ENCODE measurements around the gene TMPRSS3. TPM values are rescaled to one million over a fixed set of nuclear protein-coding genes. Genes with fewer than 3 reads are reported as not detected.

TMPRSS3 gene
- total RNA-seq, 1 experiment from 2014 or later, result 0.27 TPM

DNA sequence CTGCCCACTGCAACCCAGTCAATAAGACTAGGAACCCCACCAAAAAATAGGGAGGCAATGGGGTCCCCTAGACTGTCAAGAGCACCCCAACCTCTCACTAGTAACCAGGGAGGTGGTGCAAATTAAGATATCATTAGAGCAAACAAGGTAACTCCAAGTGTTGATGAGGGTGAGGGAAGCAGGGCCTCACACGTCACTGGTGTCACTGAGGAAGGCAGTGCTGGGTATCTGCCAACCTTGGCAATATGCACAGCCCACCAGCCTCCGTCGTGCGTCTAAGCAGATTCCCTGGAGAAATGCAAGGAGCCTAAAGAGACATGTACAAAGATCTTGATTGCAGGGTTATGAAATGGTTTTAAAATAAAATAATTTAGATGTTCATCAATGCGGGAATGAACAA is 11.6 kb upstream of the TMPRSS3 start:
- DNase-seq (ENCODE audit: low read depth), result no peak

DNA sequence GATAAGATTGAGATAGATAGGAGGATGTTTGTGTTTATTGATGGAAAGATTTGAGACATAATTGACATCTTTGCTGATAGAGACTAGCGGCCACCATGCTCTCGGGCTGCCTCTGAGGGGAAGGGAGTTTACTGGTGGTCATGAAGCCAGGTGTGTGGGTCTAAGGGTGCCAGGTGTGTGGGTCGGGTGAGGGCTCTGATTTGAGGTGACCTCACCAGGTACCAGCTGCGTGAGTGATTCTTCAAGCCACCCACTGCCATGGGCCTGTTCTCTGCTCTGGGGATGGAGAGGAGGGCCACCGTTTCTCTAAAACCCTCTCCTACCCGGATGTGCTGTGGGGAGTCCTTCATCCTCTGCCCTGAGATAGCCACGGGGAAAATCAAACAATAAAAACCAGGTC is 11.0 kb upstream of the TMPRSS3 start:
- DNase-seq (ENCODE audit: low read depth), result no peak

DNA sequence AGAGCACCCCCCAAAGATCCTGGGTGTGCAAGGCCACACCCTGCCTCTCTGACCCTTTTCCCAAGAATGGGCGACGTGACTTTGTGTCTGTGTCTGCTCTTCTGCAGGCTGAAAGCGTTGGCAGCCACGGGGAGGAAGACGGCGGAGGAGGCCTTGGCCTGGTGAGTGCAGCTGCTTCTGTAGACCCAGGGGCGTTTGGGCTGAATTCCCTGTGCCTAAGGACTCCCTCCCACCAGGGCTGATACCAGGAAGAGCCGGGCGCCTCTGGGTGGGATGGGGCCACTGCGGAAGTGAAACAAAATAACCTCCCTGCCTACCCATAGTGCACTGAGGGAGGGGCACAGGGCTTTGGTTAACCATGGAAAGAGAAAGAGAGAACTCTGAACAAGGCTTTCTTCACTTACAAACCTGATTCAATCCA is 10.4 kb upstream of the TMPRSS3 start:
- no peak for DNase-seq (ENCODE audit: low read depth)

DNA sequence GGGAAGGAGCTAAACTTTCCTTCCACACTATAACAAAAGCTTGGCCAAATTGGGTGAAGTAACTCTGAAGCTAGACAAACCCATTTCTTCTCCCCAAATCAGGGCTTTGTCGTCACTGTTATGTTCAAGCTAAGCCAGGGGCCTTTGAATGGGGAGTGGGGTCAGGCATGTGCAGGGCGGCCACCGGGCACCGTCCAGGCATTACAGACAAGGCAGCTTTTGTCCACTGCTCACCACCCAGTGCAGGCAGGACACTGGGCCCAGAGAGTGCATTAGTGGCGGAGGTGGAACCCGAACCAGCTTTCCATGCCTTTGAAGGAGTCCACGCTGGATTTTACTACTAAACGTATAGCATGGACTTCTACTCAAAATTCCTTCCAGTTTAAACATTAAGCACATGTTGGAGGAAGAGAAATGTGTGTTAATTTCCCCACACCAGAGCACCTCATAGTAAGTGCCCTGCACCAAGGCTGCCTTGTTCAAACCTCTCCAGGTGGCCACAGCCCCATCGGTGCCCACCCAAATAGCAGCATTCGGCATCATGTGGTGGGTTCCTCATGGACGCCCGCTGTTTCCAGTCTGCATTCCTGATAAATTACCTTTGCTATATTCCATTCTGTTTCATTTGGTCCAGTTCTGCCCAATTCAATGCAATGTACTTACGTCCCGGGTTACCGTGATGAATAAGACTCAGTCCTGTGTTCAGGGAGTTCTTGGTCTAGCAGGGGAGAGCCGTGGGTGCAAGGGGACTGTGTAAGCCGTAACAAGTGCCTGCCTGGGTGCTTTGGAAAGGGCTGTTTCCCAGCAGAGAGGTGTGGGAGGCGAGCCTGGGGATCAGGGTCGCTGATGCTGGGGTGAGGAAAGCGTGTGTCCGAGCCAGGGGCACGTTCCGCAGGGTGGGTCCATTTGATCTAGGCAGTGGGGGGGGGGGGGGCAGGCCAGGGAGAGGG is 9.5 kb upstream of the TMPRSS3 start:
- no peak for DNase-seq (ENCODE audit: low read depth)

DNA sequence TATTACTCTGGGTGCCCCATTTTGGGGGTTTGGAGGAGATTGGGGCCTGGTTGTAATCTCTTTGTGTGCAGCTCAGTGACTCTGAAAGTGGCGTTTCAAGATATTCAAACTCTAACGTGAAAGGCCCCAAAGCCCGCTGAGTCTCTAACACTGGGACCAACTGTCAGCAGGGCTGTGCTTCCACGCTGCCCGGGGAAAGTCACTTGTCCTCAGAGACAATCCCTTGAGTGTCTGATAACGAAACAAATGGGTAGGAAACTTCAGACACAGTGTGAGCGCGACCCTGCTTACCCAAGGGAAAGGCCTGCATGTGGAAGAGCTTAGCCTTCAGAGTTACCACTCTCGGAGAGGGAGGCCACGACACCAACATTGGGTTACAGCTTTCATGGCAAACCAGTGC is 8.7 kb upstream of the TMPRSS3 start:
- DNase-seq (ENCODE audit: low read depth), result no peak

DNA sequence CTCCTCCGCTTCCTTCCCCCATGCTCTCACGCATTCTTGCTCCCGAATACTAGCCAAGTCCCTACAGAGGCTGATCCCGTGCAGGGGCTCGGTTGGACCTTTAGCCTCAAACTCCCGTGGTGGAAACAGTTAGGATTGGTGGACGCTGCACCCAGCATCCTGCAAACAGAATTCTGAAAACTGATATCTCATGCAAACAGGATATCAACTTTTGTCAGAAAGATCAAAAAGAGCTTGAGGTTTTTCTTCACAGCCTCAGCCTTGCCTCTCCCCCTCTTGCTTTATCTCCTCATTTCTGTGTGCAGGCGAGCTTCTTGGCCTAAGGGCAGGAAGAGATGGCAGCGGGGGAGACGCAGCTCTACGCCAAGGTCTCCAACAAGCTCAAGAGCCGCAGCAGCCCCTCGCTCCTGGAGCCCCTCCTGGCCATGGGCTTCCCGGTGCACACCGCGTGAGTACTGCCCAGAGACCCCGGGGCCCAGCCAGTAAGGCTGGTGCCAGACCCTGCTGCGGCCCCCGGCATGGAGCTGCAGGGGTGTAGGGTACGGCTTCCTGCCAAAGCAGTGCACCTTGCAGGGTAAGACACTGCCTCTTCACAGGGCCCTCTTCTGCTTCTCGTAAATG is 7.9 kb upstream of the TMPRSS3 start, which contains the start of gene UBASH3A:
UBASH3A (plus strand) TSS at position 292 of the 621 bp plus-strand sequence; CDS start at position 336, 44 bp downstream.
- no peak for DNase-seq (ENCODE audit: low read depth)

DNA sequence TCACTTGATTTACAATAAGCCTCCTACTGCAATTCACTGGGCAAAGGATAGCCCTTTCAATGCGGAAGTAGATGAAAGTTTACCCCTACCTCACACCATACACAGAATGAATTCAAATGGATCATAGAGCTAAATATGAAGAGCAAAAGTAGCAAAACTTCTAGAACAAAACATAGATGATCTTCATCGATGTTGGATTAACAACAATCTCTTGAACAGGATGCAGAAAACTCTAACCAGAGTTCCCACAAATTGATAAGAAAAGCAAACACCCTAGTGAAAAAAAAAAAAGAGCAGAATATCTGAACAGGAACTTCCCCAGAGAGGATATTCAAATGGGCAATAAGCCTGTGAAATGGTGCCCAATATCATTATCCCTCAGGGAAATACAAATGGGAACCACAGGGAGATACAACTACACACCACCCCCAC is 6.0 kb upstream of the TMPRSS3 start:
- DNase-seq (ENCODE audit: low read depth), result no peak

DNA sequence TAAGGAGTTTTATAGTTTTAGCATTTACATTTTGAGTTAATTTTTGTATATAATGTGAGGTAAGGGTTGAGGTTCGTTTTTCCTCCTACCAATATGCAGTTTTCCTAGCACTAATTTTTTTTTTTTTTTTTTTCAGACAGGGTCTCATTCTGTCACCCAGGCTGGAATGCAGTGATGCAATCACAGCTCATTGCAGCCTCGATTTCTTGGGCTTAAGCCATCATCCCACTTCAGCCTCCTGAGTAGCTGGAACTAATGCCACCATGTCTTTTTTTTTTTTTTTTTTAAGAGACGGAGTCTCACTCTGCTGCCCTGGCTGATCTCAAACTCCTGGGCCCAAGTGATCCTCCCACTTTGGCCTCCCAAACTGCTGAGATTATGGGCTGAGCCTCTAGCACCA is 5.3 kb upstream of the TMPRSS3 start:
- DNase-seq (ENCODE audit: low read depth), result peak; percentile 20

DNA sequence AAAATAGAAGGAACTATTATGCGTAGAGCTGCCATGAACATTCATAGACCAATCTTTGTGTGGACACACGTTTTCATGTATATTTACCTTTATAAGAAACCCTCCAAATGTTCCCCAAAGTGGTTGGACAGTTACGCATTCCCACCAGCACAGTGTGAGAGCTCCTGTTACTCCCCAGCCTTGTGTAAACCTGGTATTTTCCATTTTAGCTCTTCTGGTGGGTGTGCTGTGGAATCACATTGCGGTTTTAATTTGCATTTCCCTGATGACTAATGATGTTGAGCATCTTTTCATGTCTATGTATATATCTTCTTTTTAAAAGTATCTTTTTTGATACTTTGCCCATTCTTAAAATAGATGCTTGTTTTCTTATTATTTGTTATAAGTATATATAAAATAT is 4.7 kb upstream of the TMPRSS3 start:
- DNase-seq (ENCODE audit: low read depth), result peak; percentile 34

DNA sequence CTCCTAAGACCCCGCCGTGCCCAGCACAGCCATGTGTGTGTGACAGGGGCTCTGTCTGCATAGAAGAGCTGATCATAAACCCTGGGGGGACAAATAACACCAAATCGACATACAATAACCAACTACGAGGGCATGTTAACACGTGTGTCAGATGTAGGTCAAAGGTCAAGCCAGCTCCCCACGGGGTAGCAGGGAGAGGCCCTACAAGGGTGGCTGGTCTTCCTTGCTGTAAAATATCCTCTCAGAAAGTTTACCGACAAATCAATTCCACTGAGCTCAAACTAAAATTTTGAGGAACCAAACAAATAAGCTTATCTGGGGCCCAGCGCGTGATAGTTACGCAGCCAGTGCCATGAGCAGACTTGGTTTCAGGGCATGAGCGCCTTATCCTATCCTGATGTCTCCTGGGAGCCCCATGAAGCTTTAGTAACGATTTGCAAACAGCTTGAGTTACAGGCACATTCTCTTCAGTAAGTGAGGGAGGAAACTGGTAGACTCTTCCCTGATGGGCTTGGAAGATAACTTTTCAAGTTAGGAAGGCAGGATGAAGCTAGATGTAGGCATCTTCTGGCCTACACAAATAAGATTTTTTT is 2.7 kb upstream of the TMPRSS3 start:
- no peak for DNase-seq (ENCODE audit: low read depth)

DNA sequence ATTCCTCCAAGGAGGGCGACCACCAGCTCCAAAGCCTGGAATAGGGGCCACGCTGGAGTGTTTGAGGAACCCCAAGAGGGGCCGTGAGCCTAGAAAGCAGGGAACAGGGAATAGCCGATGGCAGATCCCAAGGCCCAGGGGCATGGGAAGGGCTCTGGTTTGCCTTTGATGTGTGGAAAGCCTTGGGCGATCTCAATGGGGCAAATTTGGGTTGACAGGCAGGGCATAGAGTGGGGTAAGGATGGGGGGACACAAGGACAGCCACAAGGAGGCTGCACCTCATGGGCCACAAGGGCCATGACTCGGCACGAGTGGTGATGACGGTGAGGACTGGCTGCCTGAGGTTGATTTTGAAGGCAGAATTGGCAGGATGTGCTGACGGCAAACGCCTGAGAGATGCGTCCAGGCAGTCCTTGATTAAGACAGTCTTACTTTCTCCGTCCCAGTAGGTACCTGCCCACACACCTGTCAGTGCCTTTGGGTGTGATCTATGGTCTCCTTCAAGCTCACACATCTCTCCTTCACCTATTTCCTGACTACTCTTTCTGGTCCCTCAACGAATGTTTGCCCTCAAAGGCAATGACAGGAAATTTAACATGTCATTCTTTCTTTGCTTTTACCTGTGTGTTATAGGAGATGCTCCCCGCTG is 2.0 kb upstream of the TMPRSS3 start:
- no peak for DNase-seq (ENCODE audit: low read depth)

DNA sequence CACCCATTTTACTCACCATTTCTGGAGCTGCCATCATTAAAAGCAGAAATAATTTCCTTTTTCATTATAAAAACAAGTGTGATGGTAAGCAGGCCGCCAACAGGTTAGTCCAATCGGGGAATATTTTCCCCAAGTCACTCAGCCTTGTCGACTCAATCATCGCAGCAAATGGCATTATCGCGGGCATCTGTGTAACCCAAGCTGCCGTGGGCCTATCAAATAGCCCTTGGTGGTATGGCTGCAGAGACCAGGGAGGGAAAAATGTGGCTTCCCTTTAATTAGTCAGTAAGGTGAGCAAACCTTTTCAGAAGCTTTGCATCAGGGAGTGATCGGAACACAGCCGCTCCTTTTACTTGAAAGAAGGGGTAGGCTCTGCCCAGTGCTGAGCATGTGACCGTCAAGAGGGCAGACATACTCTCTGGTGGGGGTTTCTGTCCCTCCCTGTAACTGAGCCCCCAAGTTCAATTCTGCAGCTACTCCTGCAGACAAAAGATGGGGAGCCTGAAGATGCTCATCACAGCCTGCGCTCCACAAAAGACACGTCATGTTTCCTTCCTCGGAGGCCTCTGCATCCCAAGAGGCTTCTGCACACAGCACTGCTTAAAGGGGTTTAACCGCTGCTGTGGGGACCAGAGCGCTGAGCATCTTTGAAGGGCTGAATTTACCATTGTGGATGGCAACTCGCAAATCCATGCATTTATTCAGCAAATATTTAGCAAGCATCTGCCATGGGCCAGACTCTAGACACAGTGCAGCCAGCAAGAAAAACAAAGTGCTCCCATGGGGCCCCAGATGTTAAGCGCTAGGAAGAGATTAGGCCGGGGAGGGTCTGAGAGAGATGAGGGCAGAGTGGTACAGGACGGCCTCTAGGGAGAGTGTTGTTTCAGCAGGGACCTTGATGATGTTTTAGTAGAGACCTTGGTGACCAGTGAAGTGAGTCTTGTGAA is 1.2 kb upstream of the TMPRSS3 start:
- DNase-seq (ENCODE audit: low read depth), result no peak

DNA sequence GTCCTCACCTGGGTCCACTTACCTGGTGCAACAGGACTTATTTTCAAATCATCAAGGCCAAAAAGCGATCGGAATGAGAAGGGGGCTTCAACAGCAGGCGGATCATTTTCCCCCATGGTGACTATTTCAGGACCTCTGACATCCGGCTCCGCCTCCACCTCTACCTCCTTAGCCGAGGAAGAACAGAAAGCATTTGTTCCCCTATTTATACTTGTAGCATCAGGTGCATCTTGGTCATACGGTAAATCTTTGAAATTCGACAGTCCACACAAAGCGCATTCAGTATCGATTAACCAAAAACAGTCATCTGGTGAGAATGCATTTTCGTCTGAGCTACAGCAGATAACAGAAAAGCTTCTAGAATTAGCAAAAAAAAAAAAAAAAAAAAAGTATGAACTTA is 550 bp downstream of the TMPRSS3 start:
- DNase-seq (ENCODE audit: low read depth), result no peak

DNA sequence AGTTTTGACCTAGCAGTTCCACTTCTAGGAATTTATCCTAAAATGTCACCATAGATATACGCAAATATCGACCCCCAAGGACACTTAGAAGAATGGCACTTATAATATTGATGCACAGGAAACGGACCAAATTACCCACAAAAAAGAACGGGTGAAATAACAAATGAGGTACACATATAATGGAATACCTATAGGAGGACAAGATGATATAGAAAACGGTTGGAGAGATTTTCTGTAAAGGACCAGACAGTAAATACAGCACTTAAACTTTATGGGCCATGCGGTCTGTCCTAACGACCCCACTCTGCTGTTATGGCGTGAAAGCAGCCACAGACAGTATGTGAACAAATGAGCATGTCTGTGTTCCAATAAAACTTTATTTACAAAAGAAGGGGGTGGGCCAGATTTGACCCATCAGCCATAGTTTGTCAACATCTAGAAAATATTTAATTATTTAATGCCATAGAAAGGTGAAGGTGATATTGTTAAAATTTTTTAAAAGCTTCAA is 2.4 kb downstream of the TMPRSS3 start:
- DNase-seq (ENCODE audit: low read depth), result no peak

DNA sequence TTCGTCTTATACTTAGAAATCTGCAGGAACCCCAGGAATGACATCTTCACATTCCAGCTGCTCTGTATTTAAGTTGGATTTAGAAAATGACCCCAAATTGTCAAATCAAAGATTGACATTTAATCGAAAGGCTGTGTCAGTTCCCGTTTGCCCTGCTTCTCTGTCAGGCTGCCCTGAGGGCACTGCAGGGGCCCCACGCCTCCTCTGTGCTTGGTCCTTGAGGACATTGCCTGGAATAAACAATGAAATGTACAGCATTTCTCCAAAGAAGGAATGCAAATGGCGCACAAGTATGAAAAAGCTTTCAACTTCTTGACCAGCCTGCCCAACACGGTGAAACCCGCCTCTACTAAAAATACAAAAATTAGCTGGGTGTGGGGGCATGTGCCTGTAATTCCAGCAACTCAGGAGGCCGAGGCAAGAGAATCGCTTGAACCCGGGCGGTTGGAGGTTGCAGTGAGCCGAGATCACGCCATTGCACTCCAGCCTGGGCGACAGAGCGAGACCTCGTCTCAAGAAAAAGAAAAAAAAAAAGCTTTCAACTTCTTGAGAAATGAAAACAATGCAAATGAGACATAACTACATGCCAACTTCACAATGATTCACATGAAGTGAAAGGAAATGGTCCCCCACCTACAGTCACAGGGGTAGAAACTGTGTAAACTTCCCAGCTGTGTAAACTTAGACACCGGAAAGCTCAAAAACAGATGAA is 3.0 kb downstream of the TMPRSS3 start:
- no peak for DNase-seq (ENCODE audit: low read depth)

DNA sequence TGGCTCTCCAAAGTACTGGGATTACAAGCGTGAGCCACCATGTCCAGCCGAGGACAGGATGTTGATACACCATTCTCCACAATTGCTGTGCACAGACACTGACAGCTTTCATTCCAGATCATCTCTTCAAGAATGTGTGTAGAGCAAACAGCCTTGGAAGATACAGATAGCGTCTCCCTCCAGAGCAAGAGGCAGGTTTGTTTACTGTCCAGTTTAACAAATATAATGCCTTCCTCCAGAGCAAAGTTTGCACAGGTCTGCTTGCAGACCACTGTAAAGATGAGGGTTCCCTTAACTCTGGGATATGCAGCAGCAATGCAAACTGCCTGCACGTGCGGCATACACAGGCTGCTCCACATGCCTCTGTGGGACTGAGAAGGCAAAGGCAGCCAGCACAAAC is 4.6 kb downstream of the TMPRSS3 start:
- no peak for DNase-seq (ENCODE audit: low read depth)

DNA sequence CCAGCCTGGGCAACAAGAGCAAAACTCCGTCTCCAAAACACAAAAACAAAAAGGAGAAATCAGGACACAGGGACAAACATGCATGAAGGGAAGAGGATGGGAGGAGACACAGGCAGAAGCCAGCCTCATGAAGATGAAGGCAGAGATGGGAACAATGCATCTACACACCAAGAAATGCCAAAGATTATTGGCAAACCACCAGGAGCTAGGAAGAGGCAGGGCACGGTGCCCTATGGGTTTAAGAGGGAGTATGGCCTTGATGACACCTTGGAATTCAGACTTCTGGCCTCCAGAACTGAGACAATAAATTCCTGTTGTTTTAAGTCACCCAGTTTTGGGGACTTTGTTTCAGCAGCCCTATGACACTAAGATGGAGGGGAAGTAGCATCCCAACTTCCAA is 5.2 kb downstream of the TMPRSS3 start:
- no peak for DNase-seq (ENCODE audit: low read depth)

DNA sequence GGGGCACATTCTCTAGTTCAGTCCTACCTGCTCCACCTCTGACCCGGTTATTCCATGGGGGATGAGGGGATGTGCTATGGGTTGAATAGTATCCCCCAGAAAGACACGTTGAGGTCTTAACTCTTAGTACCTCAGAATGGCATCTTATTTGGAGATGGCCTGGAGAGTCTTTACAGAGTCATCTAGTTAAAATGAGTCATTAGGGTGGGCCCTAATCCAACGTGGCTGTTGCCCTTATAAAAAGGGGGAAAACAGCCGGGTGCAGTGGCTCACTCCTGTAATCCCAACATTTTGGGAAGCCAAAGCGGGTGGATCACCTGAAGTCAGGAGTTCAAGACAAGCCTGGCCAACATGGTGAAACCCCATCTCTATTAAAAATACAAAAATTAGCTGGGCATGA is 5.7 kb downstream of the TMPRSS3 start:
- DNase-seq (ENCODE audit: low read depth), result no peak

DNA sequence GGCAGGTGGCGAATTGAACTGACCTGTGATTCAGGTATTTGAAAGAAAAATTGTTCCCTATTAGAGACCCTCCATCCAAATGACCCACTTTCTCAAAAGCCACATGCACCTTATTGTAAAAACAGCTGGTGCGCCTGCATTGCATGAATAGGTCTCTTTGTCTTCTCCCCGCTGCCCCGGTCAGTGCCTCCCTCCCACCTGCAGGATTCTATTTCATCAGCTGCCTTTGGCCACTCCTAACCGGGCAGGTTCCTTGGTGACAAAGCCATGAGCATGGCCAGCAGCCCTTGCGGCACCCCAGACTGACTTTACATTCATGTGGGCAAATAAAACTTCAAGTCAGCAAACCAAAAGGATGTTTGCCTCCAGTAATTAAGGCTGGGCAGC is 6.4 kb downstream of the TMPRSS3 start:
- DNase-seq (ENCODE audit: low read depth), result peak; percentile 10

Data from M059J (cell line).